Measurements from ENCODE around the gene DPP3.

GRCh38 chr11:66550887-66551286, 70.7 kb downstream of the DPP3 start:
- TF ChIP-seq, protein P1, sequence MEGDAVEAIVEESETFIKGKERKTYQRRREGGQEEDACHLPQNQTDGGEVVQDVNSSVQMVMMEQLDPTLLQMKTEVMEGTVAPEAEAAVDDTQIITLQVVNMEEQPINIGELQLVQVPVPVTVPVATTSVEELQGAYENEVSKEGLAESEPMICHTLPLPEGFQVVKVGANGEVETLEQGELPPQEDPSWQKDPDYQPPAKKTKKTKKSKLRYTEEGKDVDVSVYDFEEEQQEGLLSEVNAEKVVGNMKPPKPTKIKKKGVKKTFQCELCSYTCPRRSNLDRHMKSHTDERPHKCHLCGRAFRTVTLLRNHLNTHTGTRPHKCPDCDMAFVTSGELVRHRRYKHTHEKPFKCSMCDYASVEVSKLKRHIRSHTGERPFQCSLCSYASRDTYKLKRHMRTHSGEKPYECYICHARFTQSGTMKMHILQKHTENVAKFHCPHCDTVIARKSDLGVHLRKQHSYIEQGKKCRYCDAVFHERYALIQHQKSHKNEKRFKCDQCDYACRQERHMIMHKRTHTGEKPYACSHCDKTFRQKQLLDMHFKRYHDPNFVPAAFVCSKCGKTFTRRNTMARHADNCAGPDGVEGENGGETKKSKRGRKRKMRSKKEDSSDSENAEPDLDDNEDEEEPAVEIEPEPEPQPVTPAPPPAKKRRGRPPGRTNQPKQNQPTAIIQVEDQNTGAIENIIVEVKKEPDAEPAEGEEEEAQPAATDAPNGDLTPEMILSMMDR (conservative IDR thresholded peaks at IDR 0.05 in 1 of 2, IDR thresholded peaks at IDR 0.05 in 1 of 2; ENCODE audit: low read depth in 1 of 2, low read length in 2 of 2) = no peak
- no peak for TF ChIP-seq EZH2 (IDR thresholded peaks at IDR 0.05; ENCODE audit: low read length, missing control alignments)

Measured in fibroblast of lung (primary cell).